Measurements from ENCODE around the gene PCNT. TPM values are rescaled to one million over a fixed set of nuclear protein-coding genes. Genes with fewer than 3 reads are reported as not detected.
A peak's percentile ranks its signal among the peaks of the same experiment; 100 is the strongest.
"Not testable (repeated sequence)": the region's sequence is repeated elsewhere in the genome, so short reads cannot be mapped to it uniquely, and the experiment has no call there.

The PCNT gene
- total RNA-seq, 1 donor from 2014 or later = 27.3 TPM

DNA sequence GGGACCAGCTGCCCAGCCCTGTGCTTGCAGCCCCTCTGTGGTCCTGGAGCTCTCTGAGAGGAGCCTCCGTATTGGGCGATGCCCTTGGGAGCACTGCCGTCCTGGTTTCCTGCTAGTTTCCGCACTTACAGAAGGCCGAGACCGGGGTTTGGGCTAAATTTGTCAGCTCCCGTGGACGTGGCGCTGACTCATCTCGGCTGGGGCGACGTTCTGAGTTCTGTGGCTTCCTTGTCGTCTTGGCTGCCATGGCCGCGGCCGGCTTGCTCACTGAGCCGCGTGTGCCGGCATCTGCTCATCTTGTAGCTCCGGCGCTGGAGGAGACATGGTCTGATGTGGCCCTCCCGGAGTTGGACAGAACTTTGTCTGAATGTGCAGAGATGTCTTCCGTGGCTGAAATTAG is 64.9 kb downstream of the PCNT start:
- no peak for DNase-seq (ENCODE audit: missing footprints)
- no peak for ATAC-seq
- intact Hi-C loops (cut with DNase I) = no loop called here

DNA sequence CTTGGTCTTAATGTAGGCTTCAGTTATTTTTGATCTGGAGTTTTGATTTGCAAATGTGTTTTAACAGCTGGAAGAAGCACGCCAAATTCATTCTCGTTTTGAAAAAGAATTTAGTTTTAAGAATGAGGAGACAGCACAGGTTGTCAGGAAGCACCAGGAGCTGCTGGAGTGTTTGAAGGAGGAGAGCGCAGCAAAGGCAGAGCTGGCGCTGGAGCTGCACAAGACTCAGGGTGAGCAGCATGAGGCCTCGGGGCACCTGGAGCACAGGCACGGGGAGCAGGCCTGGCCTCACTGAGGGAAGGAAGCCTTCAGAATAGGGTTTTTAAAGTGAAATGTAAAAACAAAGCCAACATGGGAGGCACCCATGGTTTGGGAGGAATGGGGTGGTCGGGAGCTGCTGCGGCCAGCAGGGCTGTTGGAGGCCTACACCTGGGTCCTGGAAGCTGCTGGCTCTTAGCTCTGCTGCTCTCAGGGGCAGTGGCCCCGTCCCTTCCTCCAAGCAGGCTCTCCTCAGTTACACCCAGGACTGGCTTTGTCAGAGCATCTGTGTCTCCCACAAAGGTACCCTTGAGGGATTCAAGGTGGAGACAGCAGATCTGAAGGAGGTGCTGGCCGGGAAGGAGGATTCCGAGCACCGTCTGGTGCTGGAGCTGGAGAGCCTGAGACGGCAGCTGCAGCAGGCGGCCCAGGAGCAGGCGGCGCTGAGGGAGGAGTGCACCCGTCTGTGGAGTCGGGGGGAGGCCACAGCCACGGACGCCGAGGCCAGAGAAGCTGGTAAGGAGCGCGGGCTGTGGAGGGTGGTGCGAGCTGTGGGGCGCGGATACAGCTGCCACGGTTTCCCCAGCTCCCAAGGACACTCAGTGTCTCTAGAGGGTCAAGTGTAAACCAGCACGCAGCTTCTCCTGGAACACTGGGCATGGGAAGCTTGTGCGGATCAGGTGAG is 66.9 kb downstream of the PCNT start:
- DNase-seq (ENCODE audit: missing footprints) = no peak
- ATAC-seq = no peak
- intact Hi-C loops (cut with DNase I) = no loop called here

DNA sequence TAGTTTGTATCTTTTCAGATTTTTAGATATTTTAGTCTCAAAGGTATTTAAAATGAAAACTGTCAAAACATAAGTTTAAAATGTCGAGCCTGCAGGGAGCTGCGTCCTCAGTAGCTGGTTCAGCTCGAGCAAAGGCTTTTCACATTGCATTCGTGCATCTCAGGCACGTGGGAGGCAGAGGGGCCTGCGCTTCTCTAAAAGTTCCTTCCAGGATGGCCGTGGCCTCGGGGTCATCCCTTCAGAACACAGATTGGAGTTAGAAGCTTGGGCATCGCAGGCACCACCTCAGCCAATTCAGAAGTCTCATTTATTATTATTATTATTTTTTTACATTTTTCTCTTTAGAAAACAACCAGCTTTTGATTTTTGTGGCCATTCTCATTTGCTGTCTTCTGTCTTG is 67.8 kb downstream of the PCNT start:
- ATAC-seq = no peak
- intact Hi-C loops (cut with DNase I) = no loop called here
- DNase-seq (ENCODE audit: missing footprints) = no peak

DNA sequence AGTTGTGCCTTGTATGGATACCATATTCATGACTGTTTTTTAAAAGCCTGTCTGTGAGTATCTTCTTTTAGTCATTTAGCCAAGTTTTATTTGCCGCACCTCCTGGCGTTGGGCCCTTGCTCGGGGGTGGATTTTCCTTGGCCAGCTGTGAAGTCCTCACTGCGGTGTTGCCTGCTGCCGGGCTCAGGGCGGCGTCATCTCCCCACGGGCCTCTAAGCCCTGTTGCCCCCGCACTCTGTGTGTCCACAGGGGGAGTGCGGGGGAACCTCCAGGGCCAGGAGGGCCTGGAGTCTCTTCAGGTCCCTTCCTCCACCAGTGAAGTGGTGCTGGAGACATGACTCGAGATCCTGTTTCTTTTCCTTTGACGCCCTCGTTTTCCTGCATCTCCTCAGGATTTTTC is 69.0 kb downstream of the PCNT start:
- ATAC-seq = peak; percentile 66
- intact Hi-C loops (cut with DNase I) = no loop called here
- DNase-seq (ENCODE audit: missing footprints) = peak; percentile 49

DNA sequence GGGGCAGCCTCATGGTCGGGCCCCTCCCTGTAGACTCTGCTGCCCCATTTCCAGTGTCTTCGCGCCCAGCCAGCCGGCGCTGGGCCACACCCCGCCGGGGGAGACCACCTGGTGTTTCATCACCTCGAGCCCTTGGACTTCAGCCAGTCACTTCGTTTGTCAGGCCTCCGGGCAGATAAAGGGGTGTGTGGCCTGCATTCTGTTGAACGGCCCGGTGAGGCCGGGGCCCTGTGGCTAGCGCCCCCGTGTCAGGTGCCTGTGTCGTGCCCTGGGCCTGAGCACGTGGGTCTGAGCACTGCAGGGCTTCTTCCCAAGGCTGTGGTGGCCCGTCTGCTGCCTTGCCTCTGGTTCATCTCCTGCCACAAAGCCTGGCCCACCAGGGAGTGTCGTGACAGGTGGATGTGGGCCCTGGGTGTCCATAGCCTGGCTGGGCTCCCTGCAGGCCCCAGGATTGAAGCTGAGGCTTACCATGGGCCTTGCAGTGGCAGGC is 69.5 kb downstream of the PCNT start:
- DNase-seq (ENCODE audit: missing footprints) (peak; percentile 49), ATAC-seq (no peak)
- intact Hi-C loops (cut with DNase I) = no loop called here

DNA sequence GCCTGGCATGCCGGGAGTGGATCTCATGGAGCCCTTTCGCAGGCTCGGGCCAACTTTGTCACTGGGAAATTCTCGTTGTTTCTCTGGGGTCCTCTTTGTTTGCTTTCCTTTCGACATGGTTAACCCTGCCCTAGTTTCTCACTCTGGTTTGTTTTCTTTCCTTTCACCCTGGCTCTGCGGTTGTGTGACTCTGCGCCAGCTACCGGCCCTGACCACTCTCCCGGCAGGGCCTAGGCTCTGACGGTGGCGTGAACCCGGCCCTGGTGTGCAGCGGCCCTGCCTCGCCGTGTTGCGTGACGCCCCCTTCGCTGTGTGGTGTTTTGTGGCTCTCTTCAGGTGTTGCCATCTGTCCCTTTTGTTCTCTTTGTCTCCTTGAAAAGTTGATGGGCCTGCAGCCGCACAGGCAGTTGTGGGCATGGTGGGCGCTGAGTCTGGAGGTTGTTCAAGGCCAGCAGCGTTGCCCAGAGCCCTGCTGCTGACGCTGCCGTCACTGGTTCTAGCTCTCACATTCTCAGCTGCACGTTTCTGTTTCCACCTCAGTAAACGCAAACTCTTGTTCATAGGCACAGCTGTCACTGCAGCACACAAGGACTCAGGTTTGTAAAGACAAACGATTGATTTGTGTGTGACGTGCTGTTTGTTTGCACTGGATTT is 70.1 kb downstream of the PCNT start:
- peak; percentile 45 for DNase-seq (ENCODE audit: missing footprints)
- intact Hi-C loops (cut with DNase I) = no loop called here
- ATAC-seq = peak; percentile 18

DNA sequence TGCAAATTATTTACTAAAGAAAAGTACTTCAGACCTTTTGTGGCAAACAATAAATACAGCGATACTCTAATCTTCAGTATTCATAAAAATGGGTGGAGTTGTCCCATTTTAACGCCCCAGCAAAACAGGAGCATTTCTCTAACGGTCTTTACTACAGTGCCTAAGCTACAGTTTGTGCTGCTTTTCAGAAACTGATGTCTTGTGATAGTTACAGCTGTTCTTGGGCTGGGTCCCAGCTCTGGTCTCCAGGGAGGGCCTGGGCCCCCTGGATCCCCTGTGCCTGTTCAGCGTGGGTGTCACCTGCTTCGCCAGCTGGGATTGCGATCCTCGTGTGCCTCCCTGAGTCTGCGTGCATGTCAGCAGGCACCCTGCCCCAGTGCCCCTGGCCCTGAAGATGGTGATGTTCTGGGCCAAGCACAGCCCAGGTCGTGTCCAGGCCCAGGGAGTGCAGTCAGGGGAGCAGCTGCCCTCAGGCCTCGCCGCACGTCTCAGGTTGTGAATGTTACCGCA is 70.7 kb downstream of the PCNT start:
- no peak for ATAC-seq
- DNase-seq (ENCODE audit: missing footprints) = peak; percentile 40
- intact Hi-C loops (cut with DNase I) = no loop called here

DNA sequence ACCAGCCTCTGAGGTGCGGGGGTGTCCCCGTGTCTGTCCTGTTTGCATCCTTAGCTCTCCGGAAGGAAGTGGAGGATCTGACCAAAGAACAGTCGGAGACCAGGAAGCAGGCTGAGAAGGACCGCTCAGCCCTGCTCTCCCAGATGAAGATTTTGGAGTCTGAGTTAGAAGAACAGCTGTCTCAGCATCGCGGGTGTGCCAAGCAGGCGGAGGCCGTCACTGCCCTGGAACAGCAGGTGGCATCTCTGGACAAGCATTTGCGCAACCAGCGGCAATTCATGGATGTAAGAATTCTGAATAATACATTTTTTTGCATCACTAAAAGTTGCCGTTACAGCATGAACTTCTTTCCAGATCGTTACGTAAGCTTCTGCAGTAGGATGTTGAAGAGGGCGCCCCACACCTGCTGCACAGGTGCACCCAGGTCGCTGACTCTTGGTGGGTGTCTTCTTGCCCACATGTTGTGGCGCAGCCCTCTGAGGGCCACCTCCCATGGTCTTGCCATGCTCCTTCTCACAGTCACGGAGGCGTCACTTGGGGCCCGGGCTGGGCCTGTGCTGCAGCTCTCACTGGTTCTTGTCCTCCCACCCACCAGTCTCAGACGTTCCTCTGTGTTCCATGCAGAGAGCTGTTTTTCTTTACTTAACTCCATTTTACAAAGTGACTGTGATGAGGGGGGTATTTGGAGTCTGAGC is 73.4 kb downstream of the PCNT start:
- intact Hi-C loops (cut with DNase I) = no loop called here
- DNase-seq (ENCODE audit: missing footprints) (peak; percentile 42), ATAC-seq (no peak)

DNA sequence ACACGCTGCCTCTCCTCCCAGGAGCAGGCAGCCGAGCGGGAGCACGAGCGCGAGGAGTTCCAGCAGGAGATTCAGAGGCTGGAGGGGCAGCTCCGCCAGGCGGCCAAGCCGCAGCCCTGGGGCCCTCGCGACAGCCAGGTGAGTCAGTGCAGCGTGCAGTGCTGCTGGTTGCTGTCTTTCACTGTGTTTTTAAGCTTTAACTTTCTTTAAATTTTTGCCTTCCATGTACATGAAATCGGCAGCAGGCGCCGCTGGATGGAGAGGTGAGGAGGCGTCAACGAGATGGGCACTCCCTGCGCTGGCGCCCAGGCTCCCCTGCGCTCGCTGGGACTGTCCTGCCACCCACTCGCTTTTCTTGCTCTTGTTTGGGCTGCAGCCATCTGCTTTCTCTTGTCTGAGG is 74.0 kb downstream of the PCNT start:
- intact Hi-C loops (cut with DNase I) = no loop called here
- DNase-seq (ENCODE audit: missing footprints) = peak; percentile 60
- no peak for ATAC-seq

DNA sequence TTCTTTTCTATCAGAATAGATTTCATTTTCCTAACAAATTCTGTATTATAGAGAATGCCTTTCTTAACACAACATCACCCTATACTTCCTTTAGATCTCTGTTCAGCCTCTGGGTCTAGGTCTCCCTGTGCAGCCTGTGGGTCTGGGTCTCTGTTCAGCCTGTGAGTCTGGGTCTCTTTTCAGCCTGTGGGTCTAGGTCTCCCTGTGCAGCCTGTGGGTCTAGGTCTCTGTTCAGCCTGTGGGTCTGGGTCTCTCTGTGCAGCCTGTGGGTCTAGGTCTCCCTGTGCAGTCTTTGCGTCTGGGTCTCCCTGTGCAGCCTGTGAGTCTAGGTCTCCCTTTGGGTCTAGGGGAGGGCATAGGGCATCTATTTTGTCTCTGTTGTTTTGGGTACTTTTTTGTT is 75.2 kb downstream of the PCNT start:
- intact Hi-C loops (cut with DNase I) = no loop called here
- peak; percentile 20 for DNase-seq (ENCODE audit: missing footprints)
- ATAC-seq = no peak

DNA sequence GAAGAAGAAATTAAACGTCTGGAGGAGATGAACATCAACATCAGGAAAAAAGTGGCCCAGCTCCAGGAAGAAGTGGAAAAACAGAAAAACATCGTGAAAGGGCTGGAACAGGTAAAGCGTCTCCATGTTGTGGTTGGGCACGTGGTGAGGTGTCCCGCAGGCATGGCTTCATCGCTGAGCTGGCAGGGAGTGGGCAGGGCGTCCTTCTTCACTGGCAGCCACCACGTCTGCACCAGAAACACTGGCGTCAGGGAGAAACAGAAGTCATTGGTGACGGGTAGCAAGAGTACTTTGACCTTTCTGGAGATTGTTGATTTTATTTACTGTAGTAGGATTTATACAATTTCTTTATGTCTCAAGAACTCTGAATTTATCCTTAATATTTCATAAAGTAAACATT is 75.7 kb downstream of the PCNT start:
- intact Hi-C loops (cut with DNase I) = no loop called here
- ATAC-seq (no peak), DNase-seq (ENCODE audit: missing footprints) (no peak)

DNA sequence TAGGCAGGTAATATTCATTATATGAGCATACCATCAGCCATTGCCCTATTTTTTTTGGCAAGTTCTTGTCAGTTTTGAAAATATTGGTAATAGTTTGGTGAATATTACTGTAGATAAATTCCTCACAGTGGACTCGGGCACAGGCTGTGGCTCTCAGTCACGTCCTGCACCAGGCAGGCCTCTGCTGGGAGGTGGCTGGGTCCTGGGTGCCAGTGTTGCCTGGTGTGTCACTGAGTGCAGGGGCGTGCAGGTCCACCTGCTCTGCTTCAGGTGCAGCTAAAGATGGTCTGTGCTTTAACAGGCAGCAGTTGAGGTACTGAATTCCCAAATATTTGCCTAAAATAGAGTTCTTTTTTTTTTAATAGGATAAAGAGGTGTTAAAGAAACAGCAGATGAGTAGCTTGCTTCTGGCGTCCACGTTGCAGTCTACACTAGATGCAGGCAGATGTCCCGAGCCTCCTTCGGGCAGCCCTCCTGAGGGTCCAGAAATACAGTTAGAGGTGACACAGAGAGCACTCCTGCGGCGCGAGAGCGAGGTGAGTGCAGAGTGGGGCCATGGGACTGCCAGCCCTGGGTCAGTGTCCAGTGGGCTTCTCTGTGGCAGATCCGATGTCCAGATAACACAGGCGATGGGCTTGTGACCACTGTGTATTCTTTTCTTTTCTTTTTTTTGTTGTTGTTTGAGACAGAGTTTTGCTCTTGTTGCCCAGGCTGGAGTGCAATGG is 77.4 kb downstream of the PCNT start:
- DNase-seq (ENCODE audit: missing footprints) (peak; percentile 48), ATAC-seq (no peak)
- intact Hi-C loops (cut with DNase I) = no loop called here

DNA sequence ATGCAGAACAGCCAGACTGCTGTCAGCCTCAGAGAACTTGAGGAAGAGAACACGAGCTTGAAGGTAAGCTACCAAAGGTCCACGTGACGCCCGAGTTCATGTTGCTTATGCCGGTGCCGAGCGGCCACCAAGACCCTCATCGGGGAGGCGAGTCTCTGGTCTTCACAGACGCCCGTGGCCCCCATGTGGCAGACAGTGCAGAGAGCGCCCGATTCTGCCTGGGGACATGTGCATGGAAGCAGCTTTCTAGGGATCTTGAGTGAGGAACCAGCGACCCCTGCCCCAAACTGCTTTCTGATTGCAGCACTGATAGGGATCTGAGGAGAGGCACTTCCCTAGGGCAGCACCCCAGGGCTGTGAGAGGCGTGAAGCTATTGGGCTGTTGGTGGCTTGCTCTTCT is 78.5 kb downstream of the PCNT start:
- intact Hi-C loops (cut with DNase I) = no loop called here
- DNase-seq (ENCODE audit: missing footprints) (peak; percentile 46), ATAC-seq (no peak)

DNA sequence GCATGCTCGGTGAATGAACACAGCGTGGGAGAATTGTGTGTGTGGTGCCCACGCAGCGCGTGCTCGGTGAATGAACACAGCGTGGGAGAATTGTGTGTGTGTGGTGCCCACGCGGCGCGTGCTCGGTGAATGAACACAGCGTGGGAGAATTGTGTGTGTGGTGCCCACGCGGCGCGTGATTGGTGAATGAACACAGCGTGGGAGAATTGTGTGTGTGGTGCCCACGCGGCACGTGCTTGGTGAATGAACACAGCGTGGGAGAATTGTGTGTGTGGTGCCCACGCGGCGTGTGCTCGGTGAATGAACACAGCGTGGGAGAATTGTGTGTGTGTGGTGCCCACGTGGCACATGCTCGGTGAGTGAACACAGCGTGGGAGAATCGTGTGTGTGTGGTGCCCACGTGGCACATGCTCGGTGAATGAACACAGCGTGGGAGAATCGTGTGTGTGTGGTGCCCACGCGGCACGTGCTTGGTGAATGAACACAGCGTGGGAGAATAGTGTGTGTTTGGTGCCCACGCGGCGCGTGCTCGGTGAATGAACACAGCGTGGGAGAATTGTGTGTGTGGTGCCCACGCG is 79.4 kb downstream of the PCNT start:
- DNase-seq (ENCODE audit: missing footprints) = peak; percentile 31
- intact Hi-C loops (cut with DNase I); ATAC-seq: not testable (repeated sequence)

DNA sequence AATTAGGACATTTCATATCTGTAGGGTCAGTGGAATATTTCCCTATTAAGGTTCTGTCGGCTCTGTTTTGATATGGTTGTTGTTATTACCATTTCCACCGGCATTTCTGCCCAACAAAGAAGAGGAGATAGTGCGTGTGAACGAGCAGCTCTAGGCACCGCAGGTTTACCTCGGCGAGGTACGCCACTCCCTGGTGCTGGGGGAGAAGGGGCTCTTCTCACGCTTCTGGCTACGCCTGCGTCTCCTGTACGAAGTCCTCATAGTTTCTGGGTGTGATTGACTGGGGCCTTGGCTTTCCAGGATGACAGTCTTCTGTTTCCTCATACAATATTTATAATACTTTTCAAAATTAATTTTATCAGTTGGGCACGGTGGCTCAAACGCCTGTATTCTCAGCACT is 80.3 kb downstream of the PCNT start:
- intact Hi-C loops (cut with DNase I) = no loop called here
- DNase-seq (ENCODE audit: missing footprints) (no peak), ATAC-seq (no peak)

DNA sequence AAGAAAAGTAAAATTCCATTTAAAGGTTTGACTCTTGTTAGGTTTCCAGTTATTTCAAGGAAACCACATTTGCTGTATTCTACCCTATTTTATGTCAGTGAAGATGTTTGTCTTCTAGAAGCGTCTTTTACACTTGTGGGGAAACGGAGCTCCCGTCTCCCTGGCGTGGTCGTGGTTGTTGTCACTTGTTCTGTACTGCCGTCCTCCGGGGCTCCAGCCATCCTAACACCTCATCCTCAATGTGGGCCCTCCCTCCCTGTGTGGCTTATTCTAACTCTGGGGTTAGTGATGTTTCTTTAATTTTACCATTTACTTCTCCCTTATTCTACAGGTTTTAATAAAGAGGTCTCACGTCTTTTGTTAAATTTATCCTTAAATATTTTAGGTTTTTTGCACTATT is 82.0 kb downstream of the PCNT start:
- DNase-seq (ENCODE audit: missing footprints) (peak; percentile 53), ATAC-seq (no peak)
- intact Hi-C loops (cut with DNase I) = no loop called here

DNA sequence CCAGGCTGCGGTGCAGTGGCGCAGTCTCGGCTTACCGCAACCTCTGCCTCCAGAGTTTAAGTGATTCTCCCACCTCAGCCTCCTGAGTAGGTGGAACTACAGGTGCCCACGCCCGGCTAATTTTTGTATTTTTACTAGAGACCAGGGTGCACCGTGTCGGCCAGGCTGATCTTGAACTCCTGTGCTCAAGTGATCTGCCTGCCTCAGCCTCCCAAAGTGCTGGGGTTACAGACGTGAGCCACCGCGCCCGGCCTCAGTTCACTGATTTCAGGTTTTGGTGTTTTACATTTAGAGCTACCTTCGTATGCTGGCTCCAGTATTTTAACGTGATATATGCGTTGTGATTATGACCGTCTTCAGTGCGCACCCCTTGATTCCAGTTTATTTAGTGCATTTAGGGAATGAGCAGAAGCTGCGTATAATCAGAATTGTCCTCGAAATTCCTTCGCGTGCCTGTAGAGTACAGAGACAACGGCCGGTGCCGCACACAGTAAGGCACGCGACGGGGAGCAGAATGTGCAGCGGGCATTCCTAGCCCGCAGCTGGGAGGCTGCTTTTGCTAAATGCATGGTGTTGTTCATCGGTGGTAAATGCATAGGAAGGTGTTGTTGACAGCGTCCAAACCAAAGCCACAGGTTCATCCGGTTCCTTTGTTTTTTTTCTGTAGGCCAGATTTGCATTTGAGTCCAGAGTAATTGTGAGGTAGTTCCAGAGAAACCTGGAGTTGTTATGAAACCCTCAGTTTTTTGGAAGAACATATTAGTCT is 85.9 kb downstream of the PCNT start:
- ATAC-seq (no peak), DNase-seq (ENCODE audit: missing footprints) (peak; percentile 42)
- intact Hi-C loops (cut with DNase I) = no loop called here

DNA sequence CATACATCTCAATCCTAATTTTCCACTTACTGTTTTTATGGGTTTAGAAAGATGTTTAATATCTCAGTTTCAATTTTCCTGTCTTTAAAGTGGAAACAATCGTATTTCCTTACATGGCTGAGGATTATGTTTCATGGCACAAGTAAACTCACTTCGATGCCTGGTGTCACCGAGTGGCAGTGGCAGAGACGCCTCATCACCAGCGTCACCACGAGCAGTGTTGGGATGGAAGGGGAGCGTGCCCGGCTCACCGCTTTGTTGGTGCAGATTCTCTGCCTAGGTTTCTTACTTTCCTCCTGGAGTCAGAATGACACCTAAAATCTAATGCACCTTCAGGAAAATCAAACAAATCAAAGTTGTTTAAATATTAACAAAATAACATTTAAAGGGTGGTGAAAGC is 86.6 kb downstream of the PCNT start:
- DNase-seq (ENCODE audit: missing footprints) = no peak
- intact Hi-C loops (cut with DNase I) = no loop called here

More for the DNA sequence above, 86.6 kb downstream of the PCNT start:
- ATAC-seq = no peak
